ENCODE data around the gene PHLDA3. TPM values are rescaled to one million over a fixed set of nuclear protein-coding genes. Genes with fewer than 3 reads are reported as not detected.

PHLDA3 gene
- total RNA-seq, 1 donor: 68.6 TPM

DNA sequence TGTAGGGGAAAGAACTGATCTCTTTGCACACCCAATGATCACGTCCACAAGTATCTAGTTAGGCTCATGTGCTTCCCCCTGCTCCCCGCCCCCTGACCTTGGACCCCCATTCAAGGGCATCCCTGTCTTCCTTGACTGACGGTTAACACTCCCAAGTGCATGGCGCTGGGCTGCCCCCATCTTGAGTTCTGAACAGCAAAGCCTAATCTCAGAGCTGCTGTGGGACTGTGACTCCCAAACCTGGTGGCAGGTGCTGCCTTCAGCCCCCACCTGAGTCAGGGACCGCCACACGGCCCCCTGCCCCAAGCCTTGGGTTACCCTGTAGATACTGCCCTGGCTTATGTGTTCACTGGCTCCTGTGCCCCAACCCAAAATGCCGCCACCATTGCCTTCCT is 48.4 kb downstream of the PHLDA3 start:
- H3K4me3 ChIP-seq (ENCODE audit: low read depth, low read length): no peak overlapping the region
- DNase-seq (ENCODE audit: low read depth): no peak
- TF ChIP-seq, protein P1, sequence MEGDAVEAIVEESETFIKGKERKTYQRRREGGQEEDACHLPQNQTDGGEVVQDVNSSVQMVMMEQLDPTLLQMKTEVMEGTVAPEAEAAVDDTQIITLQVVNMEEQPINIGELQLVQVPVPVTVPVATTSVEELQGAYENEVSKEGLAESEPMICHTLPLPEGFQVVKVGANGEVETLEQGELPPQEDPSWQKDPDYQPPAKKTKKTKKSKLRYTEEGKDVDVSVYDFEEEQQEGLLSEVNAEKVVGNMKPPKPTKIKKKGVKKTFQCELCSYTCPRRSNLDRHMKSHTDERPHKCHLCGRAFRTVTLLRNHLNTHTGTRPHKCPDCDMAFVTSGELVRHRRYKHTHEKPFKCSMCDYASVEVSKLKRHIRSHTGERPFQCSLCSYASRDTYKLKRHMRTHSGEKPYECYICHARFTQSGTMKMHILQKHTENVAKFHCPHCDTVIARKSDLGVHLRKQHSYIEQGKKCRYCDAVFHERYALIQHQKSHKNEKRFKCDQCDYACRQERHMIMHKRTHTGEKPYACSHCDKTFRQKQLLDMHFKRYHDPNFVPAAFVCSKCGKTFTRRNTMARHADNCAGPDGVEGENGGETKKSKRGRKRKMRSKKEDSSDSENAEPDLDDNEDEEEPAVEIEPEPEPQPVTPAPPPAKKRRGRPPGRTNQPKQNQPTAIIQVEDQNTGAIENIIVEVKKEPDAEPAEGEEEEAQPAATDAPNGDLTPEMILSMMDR (IDR thresholded peaks at IDR 0.05; ENCODE audit: insufficient read depth, low read length): no peak

DNA sequence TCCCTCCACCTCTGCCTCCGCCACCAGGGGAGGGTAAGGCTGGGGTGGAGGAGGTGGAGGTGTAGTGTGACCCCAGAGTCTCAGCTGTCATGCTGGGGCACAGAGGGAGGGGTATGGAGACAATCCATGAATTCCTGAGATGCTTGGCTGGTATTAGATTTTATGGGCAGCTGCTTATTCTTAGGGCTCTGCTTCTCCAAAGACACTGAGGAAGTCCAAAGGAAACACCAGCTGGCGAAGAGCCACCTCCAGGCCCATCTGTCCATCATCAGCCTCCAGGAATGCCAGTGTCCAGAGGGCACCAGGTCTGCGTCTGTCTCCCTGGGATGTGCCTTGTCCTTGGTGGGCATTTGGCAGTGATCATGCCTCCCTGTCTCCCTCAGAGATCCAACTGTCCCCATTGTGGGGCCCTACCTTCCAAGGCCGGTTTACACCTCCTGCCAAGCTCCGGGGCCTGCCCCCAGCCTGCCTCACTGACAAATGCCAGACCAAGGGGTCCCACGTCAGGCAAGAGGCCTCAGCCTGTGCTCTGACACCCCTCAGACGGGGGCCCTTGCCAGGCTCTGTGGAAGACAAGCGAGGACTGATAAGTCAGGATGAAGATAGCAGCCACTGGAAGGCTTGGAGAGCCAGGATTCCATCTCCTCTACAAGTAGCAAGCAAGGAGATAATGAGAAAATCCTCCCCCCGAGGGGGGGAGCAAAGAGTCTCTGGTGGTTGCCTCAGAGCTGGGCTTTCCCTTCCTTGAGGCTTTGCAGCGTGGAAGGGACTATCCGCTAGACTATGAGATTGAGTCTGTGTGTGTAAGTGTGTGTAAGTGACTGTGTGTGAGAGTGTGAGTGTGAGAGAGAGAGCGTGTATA is 49.0 kb downstream of the PHLDA3 start:
- TF ChIP-seq, protein P1 (IDR thresholded peaks at IDR 0.05; ENCODE audit: insufficient read depth, low read length): no peak
- H3K4me3 ChIP-seq (ENCODE audit: low read depth, low read length): no peak overlapping the region
- DNase-seq (ENCODE audit: low read depth): no peak

DNA sequence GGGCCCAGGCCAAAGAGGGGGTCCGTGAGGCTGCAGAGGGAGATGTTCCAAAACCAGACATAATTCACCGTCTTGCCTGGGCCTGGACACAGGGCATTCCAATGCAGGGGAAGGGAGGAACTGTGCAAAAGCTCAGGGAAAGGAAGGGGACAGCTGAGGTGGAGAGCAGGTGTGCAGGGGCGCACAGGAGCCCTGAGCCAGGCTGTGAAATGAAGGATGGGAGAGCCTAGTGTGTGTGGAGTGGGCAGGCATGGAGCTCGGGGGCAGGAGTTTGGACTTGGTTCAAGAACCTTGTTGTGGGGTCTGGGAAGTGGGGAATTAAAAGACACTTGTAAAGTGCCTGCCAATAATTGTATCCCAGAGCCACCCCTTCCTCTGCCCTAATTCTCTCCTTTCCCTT is 49.7 kb downstream of the PHLDA3 start:
- no peak for DNase-seq (ENCODE audit: low read depth)
- no peak overlapping the region for H3K4me3 ChIP-seq (ENCODE audit: low read depth, low read length)
- TF ChIP-seq, protein P1 (IDR thresholded peaks at IDR 0.05; ENCODE audit: insufficient read depth, low read length): no peak

DNA sequence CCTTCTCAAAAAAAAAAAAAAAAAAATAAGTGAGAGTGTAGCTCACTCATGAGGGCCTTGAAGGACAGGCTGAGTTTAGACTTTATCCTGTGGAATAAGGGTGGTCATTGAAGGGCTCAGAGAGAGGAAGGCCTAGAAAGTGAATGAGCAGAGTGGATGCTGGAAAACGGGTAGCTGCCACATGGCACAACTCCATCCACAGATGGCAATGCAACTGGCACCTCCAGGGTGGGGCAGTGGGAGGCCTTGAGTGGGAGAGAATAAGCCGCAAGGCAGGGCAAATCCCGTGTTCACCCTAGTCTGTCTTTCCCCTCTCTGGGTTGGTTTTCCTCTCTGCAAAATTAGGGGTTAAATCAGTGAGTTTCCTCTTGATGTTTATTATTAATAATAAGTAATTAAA is 50.5 kb downstream of the PHLDA3 start:
- TF ChIP-seq, protein P1 (IDR thresholded peaks at IDR 0.05; ENCODE audit: insufficient read depth, low read length): no peak
- no peak for DNase-seq (ENCODE audit: low read depth)
- no peak overlapping the region for H3K4me3 ChIP-seq (ENCODE audit: low read depth, low read length)

Other genes with a start within 250 kb of the PHLDA3 start
- under 0.01 and 0.08 TPM in 2 replicates for gene PKP1, start 185.7 kb downstream of the PHLDA3 start, total RNA-seq (ENCODE audit: low replicate concordance)
- 0.09 TPM in 1 of 2 replicates, not detected in the other for gene TNNT2, start 91.5 kb downstream of the PHLDA3 start, total RNA-seq (ENCODE audit: low replicate concordance)
- not detected in 2 replicates for gene LAD1, start 69.9 kb downstream of the PHLDA3 start, total RNA-seq (ENCODE audit: low replicate concordance)
- 0.27 TPM in 1 of 2 replicates, not detected in the other for gene TNNI1, start 47.5 kb downstream of the PHLDA3 start, total RNA-seq (ENCODE audit: low replicate concordance)
- gene CSRP1, start 37.9 kb upstream of the PHLDA3 start, total RNA-seq (ENCODE audit: low replicate concordance): 86.9 and 120 TPM in 2 replicates
- gene NAV1, start 69.9 kb upstream of the PHLDA3 start, total RNA-seq (ENCODE audit: low replicate concordance): 29.8 and 136 TPM in 2 replicates

Data from fibroblast of the aortic adventitia (primary cell).